GM12801 (cell line): Measurements from ENCODE around the gene CROT.
A peak's percentile ranks its signal among the peaks of the same experiment; 100 is the strongest.

Experiments used
- CTCF ChIP-seq: IDR thresholded peaks from one replicate; pipeline ENCODE4 v1.5.1; 2011; ENCODE audit warnings: control low read depth; ENCODE audit not compliant: insufficient read length; ENCODE audit errors: extremely low read depth

The CROT gene

GRCh38 chr7:87345166-87345927 is at the start of gene CROT:
Gene CROT (plus strand): TSS chr7:87345664. CDS start chr7:87349069, 3,405 bp downstream.
- no peak for TF ChIP-seq CTCF

- TF ChIP-seq CTCF: no peak
Observed at GRCh38 chr7:87300756-87301155, 44.7 kb upstream of the CROT start.

GRCh38 chr7:87310790-87311419 is 34.6 kb upstream of the CROT start:
- TF ChIP-seq CTCF: no peak

GRCh38 chr7:87312215-87312865 is 33.1 kb upstream of the CROT start:
- peak; percentile 64 for TF ChIP-seq CTCF

- TF ChIP-seq CTCF: no peak
Observed at GRCh38 chr7:87316097-87316700, 29.3 kb upstream of the CROT start.

GRCh38 chr7:87316846-87317552 is 28.5 kb upstream of the CROT start:
- no peak for TF ChIP-seq CTCF
